Mesenchymal stem cell (in vitro differentiated cells and primary cell): Measurements from ENCODE around the gene AKT3.

Experiments
- DNase-seq: peaks from one replicate; pipeline ENCODE4 v3.0.0-alpha.2; 2013
- H2AFZ ChIP-seq: one replicate; pipeline ENCODE4 v1.6.1; 2013; ENCODE audit warnings: low read depth, mild to moderate bottlenecking, control low read depth, inconsistent platforms, low read length, moderate library complexity
- H2AK5ac ChIP-seq: 2 replicates; pipeline ENCODE4 v1.6.1; 2013; ENCODE audit warnings: low read length, moderate library complexity, mild to moderate bottlenecking, inconsistent platforms; ENCODE audit not compliant: severe bottlenecking
- H2BK120ac ChIP-seq: one replicate; pipeline ENCODE4 v1.6.1; 2013; ENCODE audit warnings: low read depth, mild to moderate bottlenecking, inconsistent platforms, low read length, moderate library complexity
- H2BK12ac ChIP-seq, 2 experiments: one replicate each; pipeline ENCODE4 v1.6.1; 2013; ENCODE audit warnings: inconsistent platforms in 2 of 2, low read length in 2 of 2, mild to moderate bottlenecking in 2 of 2, moderate library complexity in 2 of 2, control low read depth in 1 of 2
- H2BK15ac ChIP-seq: one replicate; pipeline ENCODE4 v1.6.1; 2013; ENCODE audit warnings: mild to moderate bottlenecking, low read depth, inconsistent platforms; ENCODE audit not compliant: poor library complexity, severe bottlenecking
- H2BK5ac ChIP-seq: 2 replicates; pipeline ENCODE4 v1.6.1; 2013; ENCODE audit warnings: low read depth, mild to moderate bottlenecking, low read length, control low read depth, inconsistent platforms; ENCODE audit not compliant: poor library complexity, severe bottlenecking
- H3K14ac ChIP-seq, 2 experiments: one replicate each; pipeline ENCODE4 v1.6.1; 2013; ENCODE audit warnings: inconsistent platforms in 2 of 2, low read length in 2 of 2, control low read depth in 1 of 2, mild to moderate bottlenecking in 1 of 2, moderate library complexity in 1 of 2
- H3K18ac ChIP-seq, 2 experiments: one replicate each; pipeline ENCODE4 v1.6.1; 2013; ENCODE audit warnings: inconsistent platforms in 2 of 2, low read length in 2 of 2, control low read depth in 1 of 2, low read depth in 1 of 2, mild to moderate bottlenecking in 1 of 2
- H3K23ac ChIP-seq, 2 experiments: one replicate each; pipeline ENCODE4 v1.6.1; 2013; ENCODE audit warnings: inconsistent platforms in 2 of 2, low read length in 2 of 2, mild to moderate bottlenecking in 2 of 2, moderate library complexity in 2 of 2, control low read depth in 1 of 2
- H3K27ac ChIP-seq: 2 replicates; pipeline ENCODE4 v1.5.1; 2013; ENCODE audit warnings: mild to moderate bottlenecking, moderate library complexity, low read length, control low read depth, inconsistent platforms; ENCODE audit not compliant: poor library complexity, severe bottlenecking
- H3K27me3 ChIP-seq, 2 experiments: 2 replicates each; pipeline versions ENCODE4 v1.6.1 to v1.7.0; 2013; ENCODE audit warnings: low read length in 2 of 2, mild to moderate bottlenecking in 2 of 2, moderate library complexity in 2 of 2, control low read depth in 1 of 2, inconsistent platforms in 1 of 2; ENCODE audit not compliant: control insufficient read depth in 1 of 2, insufficient read depth in 1 of 2
- H3K36me3 ChIP-seq, 2 experiments: 2 replicates each; pipeline versions ENCODE4 v1.6.1 to v1.7.0; 2013; ENCODE audit warnings: low read length in 2 of 2, control low read depth in 1 of 2, inconsistent platforms in 1 of 2, low read depth in 1 of 2, mild to moderate bottlenecking in 1 of 2; ENCODE audit not compliant: insufficient read depth in 2 of 2, control insufficient read depth in 1 of 2
- H3K4ac ChIP-seq, 2 experiments: one replicate each; pipeline ENCODE4 v1.6.1; 2013; ENCODE audit warnings: inconsistent platforms in 2 of 2, low read length in 2 of 2, mild to moderate bottlenecking in 2 of 2, moderate library complexity in 2 of 2, control low read depth in 1 of 2, low read depth in 1 of 2
- H3K4me1 ChIP-seq: 2 replicates; pipeline ENCODE4 v1.6.1; 2013; ENCODE audit warnings: low read depth, low read length, control low read depth; ENCODE audit not compliant: control insufficient read depth, insufficient read depth
- H3K4me2 ChIP-seq: 2 replicates; pipeline ENCODE4 v1.6.1; 2013; ENCODE audit warnings: low read length, mild to moderate bottlenecking, inconsistent platforms; ENCODE audit not compliant: poor library complexity, severe bottlenecking
- H3K4me3 ChIP-seq, 2 experiments: 2 replicates each; pipeline versions ENCODE4 v1.5.1 to v1.7.0; 2013; ENCODE audit warnings: low read length in 2 of 2, mild to moderate bottlenecking in 2 of 2, control low read depth in 1 of 2, low read depth in 1 of 2; ENCODE audit not compliant: insufficient read depth in 1 of 2
- H3K79me1 ChIP-seq: replicated peaks from 2 replicates; pipeline ENCODE4 v1.6.1; 2013; ENCODE audit warnings: mild to moderate bottlenecking, control low read depth, low read length, inconsistent platforms; ENCODE audit not compliant: poor library complexity, severe bottlenecking
- H3K9ac ChIP-seq: 2 replicates; pipeline ENCODE4 v1.7.0; 2013; ENCODE audit warnings: mild to moderate bottlenecking, low read length, moderate library complexity
- H3K9me3 ChIP-seq: 2 replicates; pipeline ENCODE4 v1.7.0; 2013; ENCODE audit warnings: mild to moderate bottlenecking, low read length; ENCODE audit not compliant: control insufficient read depth
- H4K8ac ChIP-seq: one replicate; pipeline ENCODE4 v1.6.1; 2013; ENCODE audit warnings: inconsistent platforms, mild to moderate bottlenecking, low read length, moderate library complexity
- H4K91ac ChIP-seq: one replicate; pipeline ENCODE4 v1.6.1; 2013; ENCODE audit warnings: mild to moderate bottlenecking, low read length, inconsistent platforms
- WGBS: methylation state at CpG from one replicate; pipeline ENCODE4 v1.1.7; 2013; ENCODE audit warnings: mixed read lengths; 5-methylcytosine and 5-hydroxymethylcytosine counted together

The AKT3 gene

GRCh38 chr1:243890576-243890975 lies 40.5 kb upstream of the AKT3 start:
- no peak overlapping the region for H2AFZ ChIP-seq
- no peak overlapping the region for H3K4me2 ChIP-seq
- no peak overlapping the region for H3K27ac ChIP-seq
- H2AK5ac ChIP-seq, result no peak overlapping the region
- no peaks in the 10 kb centered on the region for H3K9me3 ChIP-seq
- no peak overlapping the region for H2BK120ac ChIP-seq
- H2BK12ac ChIP-seq, result no peak overlapping the region
- H2BK5ac ChIP-seq, result no peak overlapping the region
- H3K14ac ChIP-seq, result no peak overlapping the region
- WGBS, result 44% methylated on average over 2 of the region's 2 CpGs
- no peak overlapping the region for H4K8ac ChIP-seq
- no peak overlapping the region for H4K91ac ChIP-seq
- no peaks in the 10 kb centered on the region for H3K36me3 ChIP-seq
- no peak overlapping the region for H2BK15ac ChIP-seq
- peak; percentile 27 for DNase-seq
- no peak overlapping the region for H3K23ac ChIP-seq
- no peak overlapping the region for H3K4ac ChIP-seq
- no peak overlapping the region for H3K4me3 ChIP-seq
- no peaks in the 10 kb centered on the region for H3K79me1 ChIP-seq
- H3K18ac ChIP-seq, result no peak overlapping the region
- no peaks in the 10 kb centered on the region for H3K4me1 ChIP-seq
- no peaks in the 10 kb centered on the region for H3K27me3 ChIP-seq
- H3K9ac ChIP-seq, result peak overlapping the region; percentile 60

- no peaks in the 10 kb centered on the region for H3K27me3 ChIP-seq
- no peak overlapping the region for H3K4me2 ChIP-seq
- DNase-seq, result no peak
- no peak overlapping the region for H2BK15ac ChIP-seq
- no peaks in the 10 kb centered on the region for H3K79me1 ChIP-seq
- H2BK120ac ChIP-seq, result no peak overlapping the region
- no peaks in the 10 kb centered on the region for H3K9me3 ChIP-seq
- peaks cover 3% of the 10 kb centered on the region for H3K4me1 ChIP-seq
- 44% methylated on average over 1 of the region's 1 CpG for WGBS
- no peaks in the 10 kb centered on the region for H3K36me3 ChIP-seq
- H3K14ac ChIP-seq, result no peak overlapping the region
- no peak overlapping the region for H3K23ac ChIP-seq
- no peak overlapping the region for H2BK12ac ChIP-seq
- no peak overlapping the region for H2BK5ac ChIP-seq
- H2AK5ac ChIP-seq, result no peak overlapping the region
- H4K91ac ChIP-seq, result no peak overlapping the region
- no peak overlapping the region for H4K8ac ChIP-seq
- H3K4me3 ChIP-seq, result no peak overlapping the region
- H3K18ac ChIP-seq, result no peak overlapping the region
- H2AFZ ChIP-seq, result no peak overlapping the region
- no peak overlapping the region for H3K27ac ChIP-seq
- no peak overlapping the region for H3K9ac ChIP-seq
- H3K4ac ChIP-seq, result no peak overlapping the region
Measured at GRCh38 chr1:243885806-243886205, 35.8 kb upstream of the AKT3 start.

GRCh38 chr1:243884603-243885002 lies 34.6 kb upstream of the AKT3 start:
- Histone ChIP-seq H3K14ac (no peak overlapping the region), H3K36me3 (no peaks in the 10 kb centered on the region), H2BK120ac (no peak overlapping the region), H3K9ac (no peak overlapping the region), H3K27me3 (no peaks in the 10 kb centered on the region), H3K79me1 (no peaks in the 10 kb centered on the region), H2AFZ (no peak overlapping the region), H3K4ac (no peak overlapping the region), H3K4me3 (no peak overlapping the region), H4K91ac (no peak overlapping the region), H2BK15ac (no peak overlapping the region), H3K23ac (no peak overlapping the region), H2BK5ac (no peak overlapping the region), H3K18ac (no peak overlapping the region), H2AK5ac (no peak overlapping the region), H3K4me1 (peaks cover 3% of the 10 kb centered on the region), H2BK12ac (no peak overlapping the region), H4K8ac (no peak overlapping the region), H3K9me3 (no peaks in the 10 kb centered on the region), H3K27ac (no peak overlapping the region), H3K4me2 (no peak overlapping the region)
- DNase-seq, result no peak
- WGBS, result 89% methylated on average over 3 of the region's 5 CpGs

- Histone ChIP-seq H4K91ac (no peak overlapping the region), H3K4me1 (peaks cover 3% of the 10 kb centered on the region), H3K9me3 (no peaks in the 10 kb centered on the region), H3K4me2 (no peak overlapping the region), H2BK5ac (no peak overlapping the region), H3K14ac (no peak overlapping the region), H2BK120ac (no peak overlapping the region), H3K18ac (no peak overlapping the region), H2BK12ac (no peak overlapping the region), H3K23ac (no peak overlapping the region), H3K9ac (no peak overlapping the region), H3K27me3 (no peaks in the 10 kb centered on the region), H3K27ac (no peak overlapping the region), H2AK5ac (no peak overlapping the region), H4K8ac (no peak overlapping the region), H3K4me3 (no peak overlapping the region), H3K4ac (no peak overlapping the region), H2BK15ac (no peak overlapping the region), H3K79me1 (no peaks in the 10 kb centered on the region), H2AFZ (no peak overlapping the region), H3K36me3 (no peaks in the 10 kb centered on the region)
- no peak for DNase-seq
- 87% methylated on average over 2 of the region's 2 CpGs for WGBS
Measured at GRCh38 chr1:243883551-243883950, 33.5 kb upstream of the AKT3 start.
